BLaER1 treated with 17β-estradiol and CSF1 and Interleukin-3, amounts not matched to agents 10 nM and 100 nM (cell line): ENCODE results near the gene AHRR.

Source experiments
- H3K27ac ChIP-seq, 11 experiments: shearing (Covaris generic); formaldehyde crosslinking; 2 replicates each; pipeline ENCODE4 v1.8.1; 2022
- H3K27me3 ChIP-seq, 11 experiments: shearing (Covaris generic); formaldehyde crosslinking; 2 replicates each; pipeline ENCODE4 v1.8.1; 2022
- H3K36me3 ChIP-seq, 11 experiments: shearing (Covaris generic); formaldehyde crosslinking; 2 replicates each; pipeline ENCODE4 v1.8.1; 2022
- H3K4me1 ChIP-seq, 10 experiments: shearing (Covaris generic); formaldehyde crosslinking; 2 replicates each; pipeline ENCODE4 v1.8.1; 2022
- H3K4me2 ChIP-seq, 11 experiments: shearing (Covaris generic); formaldehyde crosslinking; 2 replicates each; pipeline ENCODE4 v1.8.1; 2022
- H3K4me3 ChIP-seq, 10 experiments: shearing (Covaris generic); formaldehyde crosslinking; 2 replicates each; pipeline ENCODE4 v1.8.1; 2022
- H3K9ac ChIP-seq, 11 experiments: shearing (Covaris generic); formaldehyde crosslinking; 2 replicates each; pipeline ENCODE4 v1.8.1; 2022
- H3K9me3 ChIP-seq, 11 experiments: shearing (Covaris generic); formaldehyde crosslinking; replicated peaks in 1 of 11; 2 replicates each; pipeline ENCODE4 v1.8.1; 2022
- H4K20me1 ChIP-seq, 11 experiments: shearing (Covaris generic); formaldehyde crosslinking; 2 replicates each; pipeline ENCODE4 v1.8.1; 2022
- Cebpa-rat ChIP-seq, 11 experiments: shearing (Covaris generic); IDR thresholded peaks; 2 replicates each; pipeline ENCODE4 v1.8.1; 2022

Gene AHRR

DNA sequence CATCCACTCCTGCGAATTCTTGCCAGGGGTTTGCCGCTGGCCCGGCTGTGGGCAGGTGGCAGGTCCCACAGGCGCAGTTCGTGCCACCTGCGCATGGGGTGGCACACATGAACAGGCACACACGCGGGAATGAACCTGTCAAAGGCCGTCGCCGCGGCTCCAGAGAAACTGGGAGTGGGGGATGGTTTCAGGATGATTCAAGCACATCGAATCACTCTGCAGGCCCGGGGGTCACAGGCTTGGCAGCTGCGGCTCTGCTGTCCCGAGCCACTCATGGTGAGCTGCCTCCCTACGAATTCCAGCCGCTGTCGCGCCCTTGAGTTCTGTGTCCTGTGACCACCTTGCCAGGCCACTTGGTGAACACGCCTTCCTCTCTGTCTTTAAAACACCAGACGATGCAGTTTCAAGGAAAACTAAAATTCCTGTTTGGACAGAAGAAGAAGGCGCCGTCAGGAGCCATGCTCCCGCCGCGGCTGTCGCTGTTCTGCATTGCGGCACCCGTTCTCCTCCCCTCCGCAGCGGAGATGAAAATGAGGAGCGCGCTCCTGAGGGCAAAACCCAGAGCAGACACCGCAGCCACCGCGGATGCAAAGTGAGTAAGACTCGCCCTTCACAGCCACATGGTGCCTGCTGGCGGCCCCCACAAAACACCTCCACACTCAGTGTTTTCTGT, 106.0 kb downstream of the AHRR start:
- H3K36me3 ChIP-seq = no peaks in the 10 kb centered on the region
- H3K4me1 ChIP-seq = peaks cover 44 to 73% (median 51%) of the 10 kb centered on the region in 10 experiments
- peaks cover 0 to 12% (median 0%) of the 10 kb centered on the region in 11 experiments; a peak in 2 of 22 replicates for H4K20me1 ChIP-seq
- H3K27me3 ChIP-seq = peaks cover 0 to 14% (median 0%) of the 10 kb centered on the region in 11 experiments; a peak in 5 of 22 replicates
- no peak overlapping the region for H3K27ac ChIP-seq
- no peak overlapping the region for H3K9ac ChIP-seq
- no peak for TF ChIP-seq Cebpa-rat (IDR thresholded peaks at IDR 0.05)
- no peak overlapping the region for H3K4me3 ChIP-seq
- H3K4me2 ChIP-seq = no peak overlapping the region
- no peaks in the 10 kb centered on the region for H3K9me3 ChIP-seq

DNA sequence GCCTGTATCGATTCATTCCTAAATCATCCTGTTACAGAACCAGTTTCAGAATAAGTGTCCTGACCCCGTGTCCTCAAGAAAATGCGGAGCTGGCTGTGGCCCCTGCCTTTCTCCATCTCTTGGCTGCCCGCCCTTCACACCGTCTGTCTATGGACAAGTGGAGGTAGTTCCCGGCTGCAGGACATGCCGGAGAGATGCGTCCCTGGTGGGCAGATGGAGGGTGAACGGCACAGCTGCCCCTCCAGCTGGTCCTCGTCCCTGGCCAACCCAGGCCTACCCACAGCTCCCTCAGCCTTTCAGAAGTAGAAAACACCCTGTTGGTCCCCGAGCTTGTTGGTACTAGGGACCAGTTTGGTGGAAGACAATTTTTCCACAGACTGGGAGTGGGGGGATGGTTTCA, 106.7 kb downstream of the AHRR start:
- Histone ChIP-seq H4K20me1 (peaks cover 0 to 12% (median 0%) of the 10 kb centered on the region in 11 experiments; a peak in 2 of 22 replicates), H3K9ac (no peak overlapping the region), H3K36me3 (no peaks in the 10 kb centered on the region), H3K4me2 (no peak overlapping the region), H3K4me3 (no peak overlapping the region), H3K4me1 (peaks cover 37 to 73% (median 51%) of the 10 kb centered on the region in 10 experiments), H3K27ac (no peak overlapping the region), H3K27me3 (peaks cover 0 to 16% (median 0%) of the 10 kb centered on the region in 11 experiments; a peak in 5 of 22 replicates), H3K9me3 (no peaks in the 10 kb centered on the region)
- no peak for TF ChIP-seq Cebpa-rat (IDR thresholded peaks at IDR 0.05)

DNA sequence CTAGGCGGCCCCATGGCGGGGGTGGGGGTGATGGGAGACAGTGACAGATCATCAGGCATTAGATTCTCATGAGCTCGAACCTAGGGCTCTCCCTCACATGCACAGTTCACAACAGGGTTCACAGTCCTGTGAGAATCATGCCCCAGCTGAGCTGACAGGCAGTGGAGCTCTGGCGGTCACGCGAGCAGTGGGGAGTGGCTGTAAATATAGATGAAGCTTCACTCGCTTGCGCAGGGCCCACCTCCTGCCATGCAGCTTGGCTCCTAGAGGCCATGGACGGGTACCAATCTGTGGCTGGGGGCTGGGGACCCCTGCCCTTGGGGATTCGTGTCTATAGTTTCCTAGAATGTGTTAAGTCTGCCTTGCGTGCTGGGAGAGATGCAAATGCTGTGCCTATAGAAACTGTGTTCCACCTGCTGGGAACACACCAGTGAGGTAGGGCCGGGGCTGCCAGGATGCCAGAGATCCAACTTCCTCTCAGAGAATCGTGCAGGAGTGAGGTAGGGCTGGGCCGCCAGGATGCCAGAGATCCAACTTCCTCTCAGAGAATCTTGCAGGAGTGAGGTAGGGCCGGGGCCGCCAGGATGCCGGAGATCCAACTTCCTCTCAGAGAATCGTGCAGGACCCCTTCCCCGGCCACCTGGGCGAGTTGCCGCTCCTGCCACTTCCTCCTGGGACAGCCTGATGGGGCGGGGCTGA, 107.4 kb downstream of the AHRR start:
- Histone ChIP-seq H3K4me3 (no peak overlapping the region), H4K20me1 (peaks cover 0 to 12% (median 0%) of the 10 kb centered on the region in 11 experiments; a peak in 2 of 22 replicates), H3K4me2 (peak overlapping the region in 1 of 11 experiments; percentile 26; a peak in 2 of 22 replicates), H3K36me3 (no peaks in the 10 kb centered on the region), H3K9me3 (no peaks in the 10 kb centered on the region), H3K27ac (no peak overlapping the region), H3K4me1 (peaks cover 30 to 70% (median 48%) of the 10 kb centered on the region in 10 experiments), H3K9ac (no peak overlapping the region), H3K27me3 (peaks cover 0 to 15% (median 0%) of the 10 kb centered on the region in 11 experiments; a peak in 5 of 22 replicates)
- TF ChIP-seq Cebpa-rat (IDR thresholded peaks at IDR 0.05) = no peak

DNA sequence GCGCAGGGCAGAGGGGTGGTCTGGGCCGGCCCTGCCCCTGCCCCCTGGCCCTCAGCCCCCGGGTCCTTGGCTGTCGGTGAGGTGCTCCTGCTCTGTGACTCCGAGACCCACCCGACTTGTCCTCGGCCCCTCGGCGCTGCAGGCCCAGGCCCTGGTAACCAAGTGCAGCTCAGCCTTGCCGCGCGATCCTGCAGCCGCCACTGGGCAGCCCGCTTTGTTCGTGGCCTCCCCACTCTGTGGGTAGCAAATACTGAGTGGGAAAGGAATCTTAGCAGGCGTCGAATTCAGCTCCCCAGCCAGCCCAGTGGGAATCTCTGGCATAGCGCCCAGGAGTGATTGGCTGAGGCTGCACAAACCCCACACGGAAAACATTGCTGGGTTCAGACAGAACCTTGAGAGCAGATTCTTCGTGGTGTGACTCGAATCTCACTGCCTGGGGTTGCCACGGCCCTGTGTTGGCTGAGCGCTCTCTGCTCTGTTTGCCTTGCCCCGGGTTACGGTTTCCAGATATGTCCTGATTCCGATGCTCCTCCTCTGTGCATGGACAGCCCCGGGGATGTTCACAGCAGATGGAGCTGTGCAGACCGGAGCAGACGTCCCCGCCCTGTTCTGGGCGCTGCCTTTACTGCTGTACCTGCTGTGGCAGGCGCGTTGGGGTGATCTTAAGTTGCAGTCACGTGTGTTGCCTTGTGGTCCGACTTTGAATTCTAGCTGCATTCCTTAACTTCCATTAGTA, 108.1 kb downstream of the AHRR start:
- peaks cover 0 to 15% (median 0%) of the 10 kb centered on the region in 11 experiments; a peak in 5 of 22 replicates for H3K27me3 ChIP-seq
- TF ChIP-seq Cebpa-rat (IDR thresholded peaks at IDR 0.05) = no peak
- no peaks in the 10 kb centered on the region for H3K9me3 ChIP-seq
- peak overlapping the region in 7 of 11 experiments; percentile 28 to 70 (median 62); a peak in 9 of 22 replicates for H3K4me2 ChIP-seq
- peaks cover 0 to 12% (median 0%) of the 10 kb centered on the region in 11 experiments; a peak in 3 of 22 replicates for H4K20me1 ChIP-seq
- no peak overlapping the region for H3K9ac ChIP-seq
- H3K4me3 ChIP-seq = no peak overlapping the region
- peaks cover 23 to 63% (median 41%) of the 10 kb centered on the region in 10 experiments for H3K4me1 ChIP-seq
- no peaks in the 10 kb centered on the region for H3K36me3 ChIP-seq
- H3K27ac ChIP-seq = no peak overlapping the region

DNA sequence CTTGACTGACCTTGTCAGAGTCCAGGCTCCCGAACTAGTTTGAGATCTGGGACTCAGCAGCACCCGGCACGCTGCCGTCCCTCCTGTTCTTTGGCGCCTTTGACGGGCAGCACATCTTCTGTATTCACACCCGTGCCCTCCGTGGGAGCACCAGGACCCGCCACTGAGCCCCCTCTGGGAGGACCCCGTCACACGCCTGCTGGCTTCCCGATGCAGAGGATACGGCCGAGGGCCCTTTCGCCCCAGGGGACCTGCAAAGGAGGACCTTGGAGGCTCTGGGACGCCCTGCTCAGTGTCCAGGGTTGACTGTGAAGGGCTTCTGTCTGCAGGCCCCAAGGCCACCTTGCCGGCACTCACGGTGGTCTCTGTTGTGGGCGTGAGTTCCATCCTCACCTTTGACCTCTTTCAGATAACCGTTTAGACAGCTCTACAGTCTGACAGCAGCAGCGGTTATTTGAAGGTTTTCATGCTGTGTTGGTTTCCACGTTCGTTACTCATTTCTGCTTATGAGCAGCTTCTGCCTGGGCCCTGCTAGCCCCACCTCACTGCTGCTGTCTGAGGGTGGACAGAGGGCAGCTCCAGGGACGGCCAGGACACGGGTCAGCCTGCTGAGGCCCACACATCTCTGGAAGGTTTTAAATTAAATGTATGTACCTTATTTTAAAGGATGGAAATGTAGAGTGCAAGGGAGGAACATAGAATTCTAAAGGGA, 108.9 kb downstream of the AHRR start:
- H4K20me1 ChIP-seq = peaks cover 0 to 12% (median 0%) of the 10 kb centered on the region in 11 experiments; a peak in 3 of 22 replicates
- H3K9ac ChIP-seq = no peak overlapping the region
- peaks cover 0 to 15% (median 0%) of the 10 kb centered on the region in 11 experiments; a peak in 5 of 22 replicates for H3K27me3 ChIP-seq
- H3K36me3 ChIP-seq = no peaks in the 10 kb centered on the region
- no peak overlapping the region for H3K27ac ChIP-seq
- H3K4me3 ChIP-seq = no peak overlapping the region
- no peaks in the 10 kb centered on the region for H3K9me3 ChIP-seq
- peaks cover 16 to 55% (median 34%) of the 10 kb centered on the region in 10 experiments for H3K4me1 ChIP-seq
- no peak for TF ChIP-seq Cebpa-rat (IDR thresholded peaks at IDR 0.05)
- peak overlapping the region; percentile 5 to 70 (median 46); a peak in 19 of 22 replicates for H3K4me2 ChIP-seq

DNA sequence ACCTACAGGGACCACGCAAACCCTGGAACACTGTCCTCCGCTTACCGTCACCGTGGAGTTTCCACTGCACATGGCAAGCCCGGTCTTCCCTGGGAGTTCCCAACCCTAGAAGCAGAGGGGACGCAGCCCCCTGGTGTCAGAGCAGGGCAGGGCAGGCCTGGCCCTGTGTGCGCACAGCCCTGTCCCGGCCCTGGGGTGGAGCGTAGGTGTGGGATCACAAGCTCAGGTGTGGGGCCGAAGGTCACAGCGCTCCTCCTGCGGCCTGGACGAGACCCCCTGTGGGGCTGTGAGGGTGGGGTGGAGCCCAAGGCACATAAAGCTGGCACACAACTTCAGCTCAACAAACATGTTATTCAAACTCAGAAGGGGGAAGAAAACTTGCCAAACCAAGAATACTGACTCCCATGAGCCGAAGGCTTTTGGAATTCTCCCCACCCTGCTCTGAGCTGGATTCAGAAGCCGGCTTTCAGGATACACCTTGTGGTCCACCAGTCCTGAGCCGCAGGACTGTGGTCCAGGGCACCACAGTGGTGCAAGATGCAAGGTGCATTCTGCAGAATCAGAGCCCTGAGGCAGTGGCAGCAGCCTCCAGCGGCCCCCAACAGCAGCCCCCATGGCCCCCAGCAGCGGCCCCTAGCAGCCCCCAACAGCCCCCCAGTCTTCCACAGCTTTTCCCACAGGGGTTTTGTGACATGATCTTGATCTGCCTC, 109.6 kb downstream of the AHRR start:
- H4K20me1 ChIP-seq = peaks cover 0 to 12% (median 0%) of the 10 kb centered on the region in 11 experiments; a peak in 3 of 22 replicates
- peaks cover 0 to 15% (median 0%) of the 10 kb centered on the region in 11 experiments; a peak in 5 of 22 replicates for H3K27me3 ChIP-seq
- H3K36me3 ChIP-seq = no peaks in the 10 kb centered on the region
- H3K4me2 ChIP-seq = peak overlapping the region; percentile 5 to 70 (median 46); a peak in 19 of 22 replicates
- H3K9me3 ChIP-seq = no peaks in the 10 kb centered on the region
- H3K27ac ChIP-seq = no peak overlapping the region
- H3K9ac ChIP-seq = no peak overlapping the region
- H3K4me1 ChIP-seq = peaks cover 8 to 49% (median 29%) of the 10 kb centered on the region in 10 experiments; a peak in 18 of 20 replicates
- no peak for TF ChIP-seq Cebpa-rat (IDR thresholded peaks at IDR 0.05)
- H3K4me3 ChIP-seq = no peak overlapping the region

DNA sequence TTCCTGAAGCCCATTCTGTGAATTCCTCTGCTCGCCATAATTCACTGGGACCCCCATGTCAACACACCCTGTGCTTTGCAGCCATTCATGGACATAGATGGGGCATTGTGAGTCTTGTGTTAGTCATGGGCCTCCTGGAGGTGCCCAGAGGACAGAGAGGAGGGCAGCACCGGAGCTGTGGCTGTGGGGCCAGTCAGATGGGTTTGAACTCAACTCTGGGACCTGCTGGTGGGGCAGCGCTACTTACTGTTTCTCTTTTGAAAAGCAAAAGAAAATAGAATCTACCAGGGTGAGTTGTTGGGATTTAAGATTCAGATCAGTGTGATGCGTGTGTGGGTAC, 110.2 kb downstream of the AHRR start:
- Histone ChIP-seq H3K4me2 (peak overlapping the region in 4 of 11 experiments; percentile 62 to 66 (median 64); a peak in 6 of 22 replicates), H3K4me3 (no peak overlapping the region), H3K27me3 (peaks cover 0 to 15% (median 0%) of the 10 kb centered on the region in 11 experiments; a peak in 5 of 22 replicates), H3K9ac (no peak overlapping the region), H4K20me1 (peaks cover 0 to 12% (median 0%) of the 10 kb centered on the region in 11 experiments; a peak in 3 of 22 replicates), H3K36me3 (no peaks in the 10 kb centered on the region), H3K27ac (no peak overlapping the region), H3K9me3 (no peaks in the 10 kb centered on the region), H3K4me1 (peaks cover 10 to 49% (median 29%) of the 10 kb centered on the region in 10 experiments; a peak in 18 of 20 replicates)
- TF ChIP-seq Cebpa-rat (IDR thresholded peaks at IDR 0.05) = no peak
